ENCODE results near the gene BPHL. TPM values are rescaled to one million over a fixed set of nuclear protein-coding genes. Genes with fewer than 3 reads are reported as not detected.

BPHL gene
- total and polyA plus RNA-seq, 2 of the 4 experiments (the other 2 are of a cell fraction) = 14.7 to 16.3 TPM

- H3K9me3 ChIP-seq (ENCODE audit: control insufficient read depth, insufficient read depth, low read length) = peaks cover 5% of the 10 kb centered on the region
- H3K36me3 ChIP-seq (ENCODE audit: control insufficient read depth, insufficient read depth, low read length) = no peaks in the 10 kb centered on the region
- POLR2A ChIA-PET (ENCODE audit: unreplicated experiment) = no interaction called here
- H3K18ac ChIP-seq (ENCODE audit: low read depth, low read length) = no peak overlapping the region
- in situ Hi-C loops (cut with MboI; ENCODE audit: low sequenced_read_pairs) = no loop called here
- H3K14ac ChIP-seq (replicated peaks; ENCODE audit: low read depth, low read length) = no peak overlapping the region
- H3K56ac ChIP-seq (ENCODE audit: extremely low read depth, insufficient read depth, low read length) = no peak overlapping the region
- whole genome bisulfite sequencing, 2 experiments (ENCODE audit: extremely low coverage in 2 of 2, insufficient read length in 1 of 2) = no CpG with 5 or more reads among the region's 5 CpGs
- H3K27ac ChIP-seq (ENCODE audit: insufficient read depth, low read length) = no peak overlapping the region
- no peak overlapping the region for H2BK15ac ChIP-seq (ENCODE audit: low read depth, low read length)
- no peak for ATAC-seq (ENCODE audit: low read depth)
- H2AK9ac ChIP-seq (replicated peaks; ENCODE audit: low read depth, low read length, poor library complexity) = no peak overlapping the region
- no peaks in the 10 kb centered on the region for H3K9me1 ChIP-seq (ENCODE audit: insufficient read depth, low read length)
- H3K23ac ChIP-seq (ENCODE audit: low read depth, low read length) = no peak overlapping the region
- BruUV-seq (replicated peaks) = no TSS peak
- TF ChIP-seq RFX5 (IDR thresholded peaks at IDR 0.05; ENCODE audit: low read depth, low read length) = no peak
- no peak for TF ChIP-seq CEBPB (IDR thresholded peaks at IDR 0.05; ENCODE audit: low read depth, low read length)
- TF ChIP-seq RAD21 (IDR thresholded peaks at IDR 0.05; ENCODE audit: low read length) = no peak
- TF ChIP-seq USF2 (IDR thresholded peaks at IDR 0.05; ENCODE audit: low read depth, low read length) = no peak
- TF ChIP-seq POLR2A (IDR thresholded peaks at IDR 0.05; ENCODE audit: low read depth, low read length) = no peak
- no peak overlapping the region for H3K4me3 ChIP-seq (ENCODE audit: insufficient read depth, low read depth, low read length)
- H2BK20ac ChIP-seq (ENCODE audit: low read depth, low read length) = no peak overlapping the region
- H3K4me2 ChIP-seq (ENCODE audit: low read depth, low read length) = no peak overlapping the region
- H4K8ac ChIP-seq (ENCODE audit: low read depth in 2 of 2, low read length in 2 of 2) = no peak overlapping the region
- H3K9ac ChIP-seq (ENCODE audit: low read depth, low read length) = no peak overlapping the region
- dilution Hi-C loops (cut with HindIII; ENCODE audit: low sequenced_read_pairs, unreplicated experiment) = no loop called here
- H4K5ac ChIP-seq (ENCODE audit: low read depth, low read length) = no peak overlapping the region
- no peaks in the 10 kb centered on the region for H4K20me1 ChIP-seq (ENCODE audit: insufficient read depth, low read length)
- peaks cover 20% of the 10 kb centered on the region for H3K27me3 ChIP-seq (ENCODE audit: control insufficient read depth, insufficient read depth, low read length)
- H2AK5ac ChIP-seq (ENCODE audit: low read depth, low read length) = no peak overlapping the region
- no peaks in the 10 kb centered on the region for H3K79me1 ChIP-seq (ENCODE audit: low read depth in 1 of 2, low read length in 2 of 2)
- H4K91ac ChIP-seq (ENCODE audit: insufficient read depth, low read depth, low read length) = no peak overlapping the region
- no peak overlapping the region for H2AFZ ChIP-seq (replicated peaks; ENCODE audit: low read length, poor library complexity)
- peaks cover 5% of the 10 kb centered on the region for H3K4me1 ChIP-seq (ENCODE audit: control insufficient read depth, insufficient read depth, low read length)
- H2BK5ac ChIP-seq (ENCODE audit: low read depth, low read length, poor library complexity, severe bottlenecking) = no peak overlapping the region
- no peak overlapping the region for H2BK120ac ChIP-seq (ENCODE audit: low read depth, low read length)
- no peak for DNase-seq
- CTCF ChIA-PET = no interaction called here
- intact Hi-C loops (cut with micrococcal nuclease) = no loop called here
- no peak overlapping the region for H3K4ac ChIP-seq (ENCODE audit: low read depth, low read length)
Observed at GRCh38 chr6:3190779-3191178, 72.3 kb downstream of the BPHL start.

Measured in IMR-90 (cell line).